Thyroid gland (tissue), 4 donors: Measurements from ENCODE around the gene CACNA1D.

Source experiments
- CTCF ChIP-seq, 6 experiments: fragments of 200-600 bp in 3 of 6; fragments of 450-650 bp in 3 of 6; sonication (generic) in 3 of 6; IDR thresholded peaks; one replicate each; pipeline ENCODE4 v1.5.1; 2016 to 2019; ENCODE audit warnings: antibody characterized with exemption in 6 of 6, mild to moderate bottlenecking in 2 of 6, inconsistent platforms in 1 of 6, moderate library complexity in 1 of 6
- POLR2A ChIP-seq, 2 donors: fragments of 450-650 bp; IDR thresholded peaks; one replicate each; pipeline ENCODE4 v1.6.1; 2017; ENCODE audit warnings: antibody characterized with exemption in 2 of 2, mild to moderate bottlenecking in 2 of 2, moderate library complexity in 1 of 2

GRCh38 chr3:53823956-53824657 is 329.7 kb downstream of the CACNA1D start:
- no peak for TF ChIP-seq POLR2A (IDR thresholded peaks at IDR 0.05)
- TF ChIP-seq CTCF (IDR thresholded peaks at IDR 0.05), result no peak
